B cell (primary cell): ENCODE results near the gene ERG. TPM values are rescaled to one million over a fixed set of nuclear protein-coding genes. Genes with fewer than 3 reads are reported as not detected.

ENCODE experiments used
- ATAC-seq: fragments of 200-7000 bp; cut with Tn5 transposase; one replicate; pipeline ENCODE4 v1.10.0; 2021; ENCODE audit warnings: low read depth, mild to moderate bottlenecking, moderate number of reproducible peaks, moderate library complexity
- CTCF ChIA-PET: fragments of 350-600 bp; sonication (Branson Sonifier 250); formaldehyde crosslinking; loops from one replicate; lab custom pipeline; 2021; ENCODE audit warnings: antibody characterized with exemption, inconsistent platforms; lab: Charles Lee
- POLR2A ChIA-PET: fragments of 350-600 bp; sonication (Branson Sonifier 250); formaldehyde crosslinking; loops from one replicate; lab custom pipeline; 2021; ENCODE audit warnings: antibody characterized with exemption; lab: Charles Lee
- DNase-seq: peaks from one replicate; pipeline ENCODE4 v3.0.0; 2013
- H2AFZ ChIP-seq: 2 replicates; pipeline ENCODE4 v1.6.1; 2012; ENCODE audit warnings: mild to moderate bottlenecking, low read depth, low read length; ENCODE audit not compliant: insufficient read depth, poor library complexity, severe bottlenecking
- H3K27ac ChIP-seq, 2 donors: 1 replicate in 1 of 2; 2 replicates in 1 of 2; pipeline ENCODE4 v1.5.1; 2012 to 2013; ENCODE audit warnings: low read length in 2 of 2, mild to moderate bottlenecking in 2 of 2, moderate library complexity in 1 of 2
- H3K27me3 ChIP-seq, 4 experiments: fragments of 200-600 bp in 1 of 4; sonication (generic) in 1 of 4; replicated peaks in 1 of 4; 1 replicate in 2 of 4; 2 replicates in 2 of 4; pipeline versions ENCODE4 v1.6.1 to v1.7.0; 2013 to 2016; ENCODE audit warnings: low read length in 3 of 4, mild to moderate bottlenecking in 2 of 4, mixed read lengths in 1 of 4, moderate library complexity in 1 of 4; ENCODE audit not compliant: insufficient read depth in 4 of 4, control insufficient read depth in 3 of 4; ENCODE audit errors: control extremely low read depth in 1 of 4
- H3K36me3 ChIP-seq, 2 experiments: replicated peaks in 1 of 2; 1 replicate in 1 of 2; 2 replicates in 1 of 2; pipeline versions ENCODE4 v1.6.1 to v1.7.1; 2013; ENCODE audit warnings: low read length in 1 of 2; ENCODE audit not compliant: insufficient read depth in 2 of 2, control insufficient read depth in 1 of 2; ENCODE audit errors: control extremely low read depth in 1 of 2, extremely low read depth in 1 of 2
- H3K4me1 ChIP-seq, 2 donors: fragments of 200-600 bp in 1 of 2; sonication (generic) in 1 of 2; 1 replicate in 1 of 2; 2 replicates in 1 of 2; pipeline versions ENCODE4 v1.5.1 to v1.6.1; 2013 to 2017; ENCODE audit warnings: low read length in 2 of 2; ENCODE audit not compliant: control insufficient read depth in 2 of 2, insufficient read depth in 2 of 2
- H3K4me2 ChIP-seq: replicated peaks from 2 replicates; pipeline ENCODE3; 2012; ENCODE audit warnings: mild to moderate bottlenecking, low read depth, low read length; ENCODE audit not compliant: poor library complexity, severe bottlenecking
- H3K4me3 ChIP-seq, 5 experiments: fragments of 200-600 bp in 1 of 5; sonication (generic) in 1 of 5; 1 replicate in 3 of 5; 2 replicates in 2 of 5; pipeline versions ENCODE4 v1.5.1 to v1.7.0; 2011 to 2016; ENCODE audit warnings: low read length in 4 of 5, mild to moderate bottlenecking in 4 of 5, low read depth in 2 of 5, control low read depth in 1 of 5, moderate library complexity in 1 of 5; ENCODE audit not compliant: insufficient read depth in 1 of 5; ENCODE audit errors: control extremely low read depth in 1 of 5, extremely low read depth in 1 of 5
- H3K79me2 ChIP-seq: fragments of 200-600 bp; sonication (generic); one replicate; pipeline ENCODE4 v1.6.0; 2016; ENCODE audit warnings: low read length; ENCODE audit not compliant: control insufficient read depth, insufficient read depth
- H3K9ac ChIP-seq: fragments of 200-600 bp; sonication (generic); 2 replicates; pipeline ENCODE4 v1.6.1; 2017; ENCODE audit warnings: mild to moderate bottlenecking, low read length, moderate library complexity
- H3K9me3 ChIP-seq, 3 donors: one replicate each; pipeline versions ENCODE4 v1.6.1 to v1.7.1; 2013; ENCODE audit warnings: low read length in 2 of 3; ENCODE audit not compliant: control insufficient read depth in 2 of 3, insufficient read depth in 1 of 3; ENCODE audit errors: control extremely low read depth in 1 of 3
- H4K20me1 ChIP-seq: 2 replicates; pipeline ENCODE4 v1.6.0; 2012; ENCODE audit warnings: mild to moderate bottlenecking, low read length; ENCODE audit not compliant: insufficient read depth, control insufficient read depth, poor library complexity, severe bottlenecking
- H3K27ac Mint-ChIP-seq: one replicate; pipeline ENCODE4 v1.8.0; 2021; ENCODE audit warnings: mixed read lengths
- H3K27me3 Mint-ChIP-seq: one replicate; pipeline ENCODE4 v1.8.0; 2021; ENCODE audit warnings: mixed read lengths
- H3K4me1 Mint-ChIP-seq: one replicate; pipeline ENCODE4 v1.8.0; 2021; ENCODE audit warnings: mixed read lengths
- H3K4me3 Mint-ChIP-seq: one replicate; pipeline ENCODE4 v1.8.0; 2021; ENCODE audit warnings: mixed read lengths
- H3K9me3 Mint-ChIP-seq: one replicate; pipeline ENCODE4 v1.8.0; 2022; ENCODE audit warnings: mixed read lengths; ENCODE audit not compliant: insufficient read depth
- EZH2 ChIP-seq: IDR thresholded peaks from 2 replicates; pipeline ENCODE4 v1.6.1; 2012; ENCODE audit warnings: borderline replicate concordance, low read depth, mild to moderate bottlenecking, moderate library complexity, low read length; ENCODE audit not compliant: insufficient read depth, poor library complexity, severe bottlenecking
- WGBS: methylation state at CpG from one replicate; pipeline ENCODE4 v1.1.5; 2013; ENCODE audit warnings: missing lambda C conversion rate; ENCODE audit not compliant: insufficient coverage; 5-methylcytosine and 5-hydroxymethylcytosine counted together
- intact Hi-C: fragments of 100-400 bp; cut with micrococcal nuclease; formaldehyde crosslinking; loops from one replicate; pipeline ENCODE4 v1.10.0; 2022
- polyA plus RNA-seq: library from polyadenylated mRNA; depleted of rRNA; stranded (reverse); fragments of >200 nt; gene quantifications from 2 replicates; pipeline ENCODE4 v1.2.3, GENCODE V29; 2012
- total RNA-seq, 2 donors: library from RNA; stranded (reverse); fragments of 120-200 nt in 1 of 2; gene quantifications; 1 replicate in 1 of 2; 2 replicates in 1 of 2; pipeline versions ENCODE4 v1.2.3 to v1.2.4, GENCODE V29; 2013 to 2022
- TF ChIP-seq, protein P1 (sequence below): fragments of 200-600 bp; IDR thresholded peaks from one replicate; pipeline ENCODE4 v1.8.0; 2022; ENCODE audit warnings: antibody characterized with exemption, mild to moderate bottlenecking

ERG gene
- total and polyA plus RNA-seq, 2 donors (not counting 1 experiment from before 2014, with no cell fraction given), result 0.17 TPM; not detected in 1

DNA sequence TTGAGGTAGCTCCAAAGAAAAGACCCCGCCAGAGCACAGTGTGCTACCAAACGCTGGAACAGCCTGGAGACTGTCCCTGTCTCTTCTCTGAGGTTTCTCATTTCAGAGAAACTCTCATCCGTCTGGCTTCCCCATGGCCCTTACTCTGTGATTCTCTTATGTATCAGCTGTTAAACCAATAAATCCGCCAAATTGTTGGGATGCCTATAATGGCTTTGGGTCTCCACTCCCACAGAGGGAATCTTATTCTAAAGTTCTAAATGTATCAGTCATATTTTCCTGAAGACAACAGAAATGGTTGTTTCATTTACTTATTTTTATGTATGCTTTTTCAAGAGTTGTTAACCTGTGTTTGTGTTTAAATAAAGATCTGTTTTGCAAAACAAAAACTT, 4.0 kb downstream of the ERG start:
- DNase-seq, result no peak
- H3K4me3 ChIP-seq, result no peak overlapping the region
- no peak overlapping the region for H3K9ac ChIP-seq
- H3K4me1 ChIP-seq, result no peaks in the 10 kb centered on the region
- H4K20me1 ChIP-seq, result no peaks in the 10 kb centered on the region
- Mint-ChIP-seq H3K27me3 (peaks cover 38% of the 10 kb centered on the region), H3K4me3 (no peak overlapping the region), H3K27ac (no peak overlapping the region), H3K9me3 (no peaks in the 10 kb centered on the region), H3K4me1 (peaks cover 1% of the 10 kb centered on the region)
- ATAC-seq, result no peak
- POLR2A ChIA-PET, result no interaction called here
- H3K27ac ChIP-seq, result no peak overlapping the region
- intact Hi-C loops, result no loop called here
- TF ChIP-seq, protein P1, sequence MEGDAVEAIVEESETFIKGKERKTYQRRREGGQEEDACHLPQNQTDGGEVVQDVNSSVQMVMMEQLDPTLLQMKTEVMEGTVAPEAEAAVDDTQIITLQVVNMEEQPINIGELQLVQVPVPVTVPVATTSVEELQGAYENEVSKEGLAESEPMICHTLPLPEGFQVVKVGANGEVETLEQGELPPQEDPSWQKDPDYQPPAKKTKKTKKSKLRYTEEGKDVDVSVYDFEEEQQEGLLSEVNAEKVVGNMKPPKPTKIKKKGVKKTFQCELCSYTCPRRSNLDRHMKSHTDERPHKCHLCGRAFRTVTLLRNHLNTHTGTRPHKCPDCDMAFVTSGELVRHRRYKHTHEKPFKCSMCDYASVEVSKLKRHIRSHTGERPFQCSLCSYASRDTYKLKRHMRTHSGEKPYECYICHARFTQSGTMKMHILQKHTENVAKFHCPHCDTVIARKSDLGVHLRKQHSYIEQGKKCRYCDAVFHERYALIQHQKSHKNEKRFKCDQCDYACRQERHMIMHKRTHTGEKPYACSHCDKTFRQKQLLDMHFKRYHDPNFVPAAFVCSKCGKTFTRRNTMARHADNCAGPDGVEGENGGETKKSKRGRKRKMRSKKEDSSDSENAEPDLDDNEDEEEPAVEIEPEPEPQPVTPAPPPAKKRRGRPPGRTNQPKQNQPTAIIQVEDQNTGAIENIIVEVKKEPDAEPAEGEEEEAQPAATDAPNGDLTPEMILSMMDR, result no peak
- TF ChIP-seq EZH2, result no peak
- peaks cover 0 to 30% (median 14%) of the 10 kb centered on the region in 4 experiments for H3K27me3 ChIP-seq
- no peaks in the 10 kb centered on the region for H3K36me3 ChIP-seq
- no peak overlapping the region for H3K4me2 ChIP-seq
- peaks cover 0 to 8% (median 0%) of the 10 kb centered on the region in 3 donors for H3K9me3 ChIP-seq
- WGBS, result 18% methylated on average over 3 of the region's 4 CpGs
- CTCF ChIA-PET, result no interaction called here
- no peak overlapping the region for H2AFZ ChIP-seq
- no peaks in the 10 kb centered on the region for H3K79me2 ChIP-seq

DNA sequence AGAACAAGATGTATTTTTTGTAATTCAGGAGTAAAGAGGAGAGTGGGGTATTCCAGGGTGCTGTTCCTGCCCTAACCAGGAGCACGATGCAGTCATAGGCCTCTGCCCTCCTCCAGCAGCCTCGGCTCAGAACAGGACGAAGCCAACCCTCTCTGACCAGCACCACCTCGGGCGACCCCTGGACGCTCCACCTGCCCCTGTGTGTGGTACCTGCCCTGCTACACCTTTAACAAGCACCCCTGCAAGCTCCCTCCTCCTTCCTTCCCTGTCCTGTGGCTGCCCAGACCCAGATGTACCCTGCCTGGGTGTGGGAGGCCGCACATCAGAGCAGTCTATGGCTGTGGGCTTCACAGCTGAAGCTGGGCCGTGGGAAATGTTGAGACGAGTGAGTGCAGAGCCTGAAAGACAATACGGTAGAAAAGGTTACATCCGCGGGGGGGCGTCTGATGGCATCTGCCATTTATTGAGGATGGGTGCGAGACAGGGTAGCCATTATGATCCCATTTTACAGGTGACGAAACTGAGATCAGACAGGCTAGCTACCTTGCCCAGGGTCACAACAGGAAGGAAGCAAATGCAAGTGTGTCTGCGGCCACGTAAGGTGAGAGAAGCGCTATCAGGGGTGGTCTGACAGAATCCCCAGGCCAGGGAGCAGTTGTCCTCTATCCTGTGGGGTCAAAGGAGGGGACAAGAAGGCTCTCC, 4.6 kb downstream of the ERG start:
- intact Hi-C loops, result no loop called here

More for the DNA sequence above, 4.6 kb downstream of the ERG start:
- Histone ChIP-seq H3K9ac (no peak overlapping the region), H3K36me3 (no peaks in the 10 kb centered on the region), H4K20me1 (no peaks in the 10 kb centered on the region), H3K27me3 (peaks cover 0 to 27% (median 11%) of the 10 kb centered on the region in 4 experiments), H3K4me2 (no peak overlapping the region), H2AFZ (peak overlapping the region; percentile 12), H3K79me2 (no peaks in the 10 kb centered on the region), H3K27ac (no peak overlapping the region), H3K4me1 (no peaks in the 10 kb centered on the region), H3K4me3 (no peak overlapping the region), H3K9me3 (peaks cover 0 to 8% (median 0%) of the 10 kb centered on the region in 3 donors)
- peaks cover 37% of the 10 kb centered on the region for H3K27me3 Mint-ChIP-seq
- no peak for ATAC-seq
- no peaks in the 10 kb centered on the region for H3K4me1 Mint-ChIP-seq
- ChIA-PET POLR2A (no interaction called here), CTCF (no interaction called here)
- H3K9me3 Mint-ChIP-seq, result no peaks in the 10 kb centered on the region
- no peak overlapping the region for H3K4me3 Mint-ChIP-seq
- WGBS, result 41% methylated on average over 18 of the region's 18 CpGs
- no peak overlapping the region for H3K27ac Mint-ChIP-seq
- DNase-seq, result no peak
- TF ChIP-seq EZH2, result no peak
- TF ChIP-seq, protein P1, result no peak
